Mesodermal cell (in vitro differentiated cells): ENCODE results near the gene AMER2.

ENCODE experiments used
- H3K27ac ChIP-seq: 2 replicates; pipeline ENCODE4 v1.7.0; 2013; ENCODE audit warnings: mild to moderate bottlenecking, low read depth, low read length, moderate library complexity; ENCODE audit not compliant: severe bottlenecking
- H3K36me3 ChIP-seq: 2 replicates; pipeline ENCODE4 v1.7.1; 2013; ENCODE audit warnings: mild to moderate bottlenecking, low read length, moderate library complexity; ENCODE audit not compliant: control insufficient read depth, insufficient read depth
- H3K4me1 ChIP-seq: one replicate; pipeline ENCODE4 v1.7.1; 2013; ENCODE audit warnings: mild to moderate bottlenecking, low read length; ENCODE audit not compliant: insufficient read depth, control insufficient read depth, poor library complexity, severe bottlenecking
- H3K4me3 ChIP-seq: 2 replicates; pipeline ENCODE4 v1.7.0; 2013; ENCODE audit warnings: low read length, control low read depth, mild to moderate bottlenecking; ENCODE audit not compliant: insufficient read depth, poor library complexity, severe bottlenecking; ENCODE audit errors: extremely low read depth
- H3K9me3 ChIP-seq: 2 replicates; pipeline ENCODE4 v1.7.1; 2013; ENCODE audit warnings: mild to moderate bottlenecking, low read length, moderate library complexity; ENCODE audit not compliant: control insufficient read depth
- WGBS, 2 experiments: methylation state at CpG; one replicate each; pipeline ENCODE4 v1.1.5; 2013; ENCODE audit warnings: missing lambda C conversion rate in 2 of 2; ENCODE audit not compliant: insufficient coverage in 2 of 2; 5-methylcytosine and 5-hydroxymethylcytosine counted together

Gene AMER2

DNA sequence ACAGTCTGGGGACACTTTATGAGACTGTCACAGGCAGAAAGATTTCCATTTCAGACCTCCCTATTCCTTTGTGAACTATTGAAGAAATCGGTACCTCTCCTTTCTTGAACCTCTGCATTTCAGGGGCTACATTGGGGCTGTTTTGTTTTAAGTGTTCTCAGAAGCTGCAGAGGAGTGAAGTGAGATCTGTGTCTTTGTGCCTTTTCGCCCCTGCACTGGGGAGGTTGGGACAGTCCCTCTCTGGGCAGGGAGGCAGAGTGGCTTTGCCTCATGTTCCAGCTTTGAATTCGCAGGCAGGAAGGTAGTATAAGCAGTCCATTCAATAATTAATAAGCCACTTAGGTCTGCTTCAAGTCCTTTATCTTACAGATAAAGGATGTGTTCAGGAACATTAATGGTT is 9.5 kb upstream of the AMER2 start:
- no peak overlapping the region for H3K4me3 ChIP-seq
- no peaks in the 10 kb centered on the region for H3K4me1 ChIP-seq
- no peak overlapping the region for H3K27ac ChIP-seq
- 100% methylated on average over 1 of the region's 3 CpGs for WGBS, 2 experiments
- H3K36me3 ChIP-seq = no peaks in the 10 kb centered on the region
- no peaks in the 10 kb centered on the region for H3K9me3 ChIP-seq

DNA sequence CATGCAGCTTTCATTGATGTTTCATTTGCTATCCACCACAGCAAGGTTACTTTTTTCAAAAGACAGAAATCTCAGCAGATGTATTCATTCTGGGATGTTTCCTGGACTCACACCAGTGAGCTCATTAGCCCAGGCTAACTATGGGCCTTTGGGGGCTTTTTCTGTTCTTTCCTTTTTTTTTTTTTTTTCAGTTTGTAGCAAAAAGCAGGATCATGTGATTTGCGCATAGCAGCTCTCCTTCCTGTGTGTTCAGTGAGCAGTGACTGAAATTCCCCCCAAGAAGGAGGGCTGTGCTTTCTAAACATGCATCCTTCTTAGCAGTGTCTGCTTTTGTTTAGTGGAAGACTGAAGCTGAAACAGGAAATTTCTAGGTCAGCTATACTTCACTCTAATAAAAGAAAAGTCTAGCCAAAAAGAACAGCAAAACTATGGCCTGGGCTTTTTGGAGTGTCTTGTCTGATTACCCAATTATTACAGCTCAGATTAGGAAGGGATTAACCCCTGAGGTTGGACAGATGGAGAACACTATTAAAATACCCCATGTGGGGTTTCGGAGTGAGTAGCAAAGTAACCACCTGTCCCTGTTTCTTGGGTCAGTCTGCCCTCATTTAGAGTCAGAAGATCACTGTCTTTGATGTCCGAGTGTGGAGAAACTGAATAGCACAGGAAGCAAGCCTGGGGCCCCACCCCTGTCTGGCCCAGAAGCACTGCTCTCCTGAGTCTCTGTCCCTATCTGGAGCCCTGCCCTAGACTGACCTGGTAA is 8.9 kb upstream of the AMER2 start:
- 62 to 66% methylated on average over 1 to 2 of the region's 3 CpGs for WGBS, 2 experiments

GRCh38 chr13:25179832-25180774 is 8.0 kb upstream of the AMER2 start:
- WGBS, 2 experiments = 88 to 90% methylated on average over 9 of the region's 18 CpGs
- Histone ChIP-seq H3K9me3 (no peaks in the 10 kb centered on the region), H3K4me3 (no peak overlapping the region), H3K4me1 (no peaks in the 10 kb centered on the region), H3K36me3 (no peaks in the 10 kb centered on the region), H3K27ac (peak overlapping the region; percentile 19)

More for the DNA sequence above, 8.9 kb upstream of the AMER2 start:
- Histone ChIP-seq H3K27ac (peak overlapping the region; percentile 19), H3K4me3 (no peak overlapping the region), H3K36me3 (no peaks in the 10 kb centered on the region), H3K4me1 (no peaks in the 10 kb centered on the region), H3K9me3 (no peaks in the 10 kb centered on the region)

GRCh38 chr13:25179011-25179410 is 6.9 kb upstream of the AMER2 start:
- WGBS, 2 experiments = 100% methylated on average over 1 of the region's 3 CpGs
- Histone ChIP-seq H3K9me3 (no peaks in the 10 kb centered on the region), H3K4me3 (no peak overlapping the region), H3K36me3 (no peaks in the 10 kb centered on the region), H3K4me1 (no peaks in the 10 kb centered on the region), H3K27ac (no peak overlapping the region)

- H3K4me1 ChIP-seq = no peaks in the 10 kb centered on the region
- no peaks in the 10 kb centered on the region for H3K9me3 ChIP-seq
- H3K4me3 ChIP-seq = no peak overlapping the region
- no peak overlapping the region for H3K27ac ChIP-seq
- H3K36me3 ChIP-seq = no peaks in the 10 kb centered on the region
- 83 to 91% methylated on average over 1 to 2 of the region's 3 CpGs for WGBS, 2 experiments
Observed at GRCh38 chr13:25178070-25178469, 6.0 kb upstream of the AMER2 start.

DNA sequence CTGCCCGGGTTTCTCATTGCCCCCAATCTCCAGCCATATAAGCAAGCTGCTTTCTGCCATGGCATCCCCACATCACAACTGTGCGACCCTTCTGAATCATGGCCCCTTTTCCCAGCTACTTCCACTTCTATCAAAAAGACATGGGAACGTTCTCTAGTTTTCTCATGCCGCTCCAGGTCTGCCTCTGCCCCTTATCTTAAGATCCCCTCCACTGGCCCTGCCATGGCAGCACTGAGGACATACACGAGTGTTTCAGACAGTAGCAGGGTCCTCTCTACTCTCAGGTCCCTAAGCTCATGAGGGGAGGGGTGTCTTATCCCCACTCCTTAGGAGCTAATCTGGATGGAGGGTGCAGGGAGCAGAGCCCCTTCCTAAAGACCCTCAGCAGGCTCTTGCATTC is 5.5 kb upstream of the AMER2 start:
- H3K4me3 ChIP-seq = no peak overlapping the region
- H3K36me3 ChIP-seq = no peaks in the 10 kb centered on the region
- H3K4me1 ChIP-seq = no peaks in the 10 kb centered on the region
- 80 to 100% methylated on average over 3 to 4 of the region's 5 CpGs for WGBS, 2 experiments
- H3K9me3 ChIP-seq = no peaks in the 10 kb centered on the region
- no peak overlapping the region for H3K27ac ChIP-seq

DNA sequence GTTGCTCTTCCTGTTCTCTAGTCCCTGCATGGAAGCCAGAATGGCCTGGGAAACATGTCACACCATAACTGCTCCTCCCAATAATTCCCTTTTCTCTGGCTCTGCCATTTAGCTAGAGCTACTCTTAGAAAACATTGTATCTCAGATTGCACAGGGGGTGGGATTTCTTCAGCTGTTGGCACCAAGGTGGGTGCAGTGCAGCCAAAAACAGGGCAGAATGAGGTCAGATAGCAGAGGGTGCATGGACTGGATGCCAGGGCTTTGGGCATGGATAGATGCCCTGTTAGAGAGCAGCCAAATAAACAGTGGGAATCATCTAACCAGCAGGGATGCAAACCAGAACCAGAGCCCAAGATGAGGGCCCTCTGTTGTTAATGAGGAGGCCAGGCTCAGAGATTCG is 4.9 kb upstream of the AMER2 start:
- H3K9me3 ChIP-seq = no peaks in the 10 kb centered on the region
- no peak overlapping the region for H3K4me3 ChIP-seq
- WGBS, 2 experiments = 43 to 79% methylated on average over 1 of the region's 1 CpG
- peaks cover under 1% of the 10 kb centered on the region for H3K4me1 ChIP-seq
- H3K27ac ChIP-seq = no peak overlapping the region
- H3K36me3 ChIP-seq = no peaks in the 10 kb centered on the region

- Histone ChIP-seq H3K27ac (no peak overlapping the region), H3K9me3 (no peaks in the 10 kb centered on the region), H3K36me3 (no peaks in the 10 kb centered on the region), H3K4me1 (peaks cover 5% of the 10 kb centered on the region), H3K4me3 (no peak overlapping the region)
- 94% methylated on average over 3 of the region's 3 CpGs; no CpG with 5 or more reads in 1 of the 2 experiments for WGBS, 2 experiments
Observed at GRCh38 chr13:25175431-25175830, 3.3 kb upstream of the AMER2 start.

- no peak overlapping the region for H3K27ac ChIP-seq
- H3K36me3 ChIP-seq = no peaks in the 10 kb centered on the region
- peaks cover 5% of the 10 kb centered on the region for H3K4me1 ChIP-seq
- WGBS, 2 experiments = 92 to 93% methylated on average over 8 of the region's 9 CpGs
- H3K4me3 ChIP-seq = no peak overlapping the region
- no peaks in the 10 kb centered on the region for H3K9me3 ChIP-seq
Observed at GRCh38 chr13:25175026-25175425, 2.9 kb upstream of the AMER2 start.

DNA sequence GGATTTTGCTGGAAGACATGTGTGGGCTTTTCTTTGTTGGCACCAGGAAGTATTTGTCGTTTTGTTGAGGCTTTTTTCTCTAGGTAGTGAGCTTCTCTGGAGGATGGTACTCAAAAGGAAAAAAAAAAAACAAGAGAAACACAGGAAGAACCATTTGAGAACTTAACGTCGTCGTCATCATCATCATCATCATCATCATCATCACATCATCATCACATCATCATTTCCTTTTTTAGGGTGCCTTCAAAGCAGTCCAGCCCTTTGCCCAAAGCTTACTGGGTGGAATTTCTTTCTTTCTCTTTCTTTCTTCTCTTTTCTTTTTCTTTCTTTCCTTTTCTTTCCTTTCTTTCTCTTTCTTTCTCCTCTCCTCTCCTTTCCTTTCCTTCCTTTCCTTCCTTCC is 2.2 kb upstream of the AMER2 start:
- no peaks in the 10 kb centered on the region for H3K9me3 ChIP-seq
- WGBS, 2 experiments = 76 to 84% methylated on average over 3 to 4 of the region's 4 CpGs
- peaks cover 5% of the 10 kb centered on the region for H3K4me1 ChIP-seq
- H3K27ac ChIP-seq = no peak overlapping the region
- H3K4me3 ChIP-seq = no peak overlapping the region
- no peaks in the 10 kb centered on the region for H3K36me3 ChIP-seq

DNA sequence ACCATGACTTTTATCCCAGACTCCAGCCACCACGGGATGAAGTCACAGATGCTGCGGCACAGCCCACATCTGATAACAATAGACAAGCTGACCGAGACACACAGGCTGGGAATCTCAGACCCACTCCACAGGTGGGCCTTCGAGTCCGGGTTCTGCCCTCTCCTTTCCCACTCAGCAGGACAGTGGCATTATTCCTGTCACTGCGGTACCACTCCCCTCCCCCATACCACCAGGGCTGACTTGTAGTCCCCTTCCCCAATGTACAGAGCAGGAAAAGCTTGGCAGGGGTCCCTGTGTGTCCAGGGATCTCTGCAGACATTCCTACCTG is 179 bp upstream of the AMER2 start:
- peaks cover 5% of the 10 kb centered on the region for H3K4me1 ChIP-seq
- 48 to 76% methylated on average over 2 to 4 of the region's 6 CpGs for WGBS, 2 experiments
- H3K9me3 ChIP-seq = no peaks in the 10 kb centered on the region
- H3K36me3 ChIP-seq = no peaks in the 10 kb centered on the region
- H3K4me3 ChIP-seq = no peak overlapping the region
- no peak overlapping the region for H3K27ac ChIP-seq
